ENCODE results near the gene GSAP. TPM values are rescaled to one million over a fixed set of nuclear protein-coding genes. Genes with fewer than 3 reads are reported as not detected.

GSAP gene
- polyA plus RNA-seq, 1 experiment, result 3.7 TPM

DNA sequence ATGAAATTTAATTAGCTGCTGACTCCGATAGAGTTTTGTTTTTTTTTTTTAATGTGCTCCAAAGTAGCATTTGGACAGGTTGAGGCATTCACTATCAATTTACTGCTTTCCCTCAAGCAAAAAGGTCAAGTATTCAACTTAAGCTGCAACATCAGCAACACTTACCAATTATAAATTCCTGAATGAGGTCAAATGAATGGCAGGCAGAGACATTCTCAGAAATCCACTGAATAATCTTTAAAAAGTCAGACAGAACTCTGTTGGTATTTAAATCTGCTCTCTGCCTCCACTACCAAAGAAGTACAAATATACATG lies 62.8 kb downstream of the GSAP start:
- no peak for TF ChIP-seq CTCF (IDR thresholded peaks at IDR 0.05; ENCODE audit: insufficient read depth, low read depth, low read length)
- H3K4me3 ChIP-seq (ENCODE audit: low read depth, low read length), result no peak overlapping the region
- no peaks in the 10 kb centered on the region for H3K36me3 ChIP-seq (ENCODE audit: control insufficient read depth, insufficient read depth, low read length)
- DNase-seq (ENCODE audit: low read depth), result no peak
- no peaks in the 10 kb centered on the region for H3K27me3 ChIP-seq (ENCODE audit: control insufficient read depth, insufficient read depth, low read length)
- CTCF ChIA-PET, result interaction anchor here (1.7 kb wide), 1 partner anchor 8 kb away, joined by 5 read pairs; no protein-coding TSS in a partner anchor
- POLR2A ChIA-PET, result no interaction called here

DNA sequence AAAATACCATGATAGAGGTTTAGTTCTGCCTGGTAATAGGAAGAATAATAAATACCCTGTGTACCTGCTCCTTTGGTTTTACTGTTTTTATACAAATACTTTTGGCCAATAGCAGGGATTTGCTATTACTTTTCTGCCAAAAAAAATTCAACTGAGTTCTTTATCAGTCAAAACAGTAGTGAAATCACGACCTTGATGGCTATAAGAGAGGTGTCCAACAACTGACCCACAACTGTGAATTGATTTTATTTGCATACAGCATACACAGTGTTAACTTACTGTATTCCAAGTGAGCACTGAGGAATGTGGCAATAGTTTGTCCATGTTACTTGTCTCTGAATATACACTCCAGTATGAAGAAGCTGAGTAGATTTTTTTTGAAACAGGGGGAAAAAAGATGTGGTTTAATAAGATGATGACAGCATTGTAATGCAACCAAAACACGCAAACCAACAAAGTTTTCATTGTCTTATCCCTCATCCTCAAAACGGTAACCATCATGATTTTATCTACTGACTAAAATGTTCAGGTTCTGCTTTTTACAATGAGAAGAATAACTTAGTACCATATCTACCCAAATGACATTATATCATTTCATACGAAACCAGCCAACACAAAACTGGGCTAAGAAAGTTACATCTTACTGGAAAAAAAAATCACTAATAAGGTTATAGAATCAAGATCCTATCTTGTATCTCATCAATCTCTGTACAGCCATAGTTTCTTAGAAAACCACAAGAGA lies 63.3 kb downstream of the GSAP start:
- Histone ChIP-seq H3K36me3 (ENCODE audit: control insufficient read depth, insufficient read depth, low read length) (no peaks in the 10 kb centered on the region), H3K27me3 (ENCODE audit: control insufficient read depth, insufficient read depth, low read length) (no peaks in the 10 kb centered on the region), H3K4me3 (ENCODE audit: low read depth, low read length) (no peak overlapping the region)
- no peak for TF ChIP-seq CTCF (IDR thresholded peaks at IDR 0.05; ENCODE audit: insufficient read depth, low read depth, low read length)
- CTCF ChIA-PET, result interaction anchor here (1.7 kb wide), 1 partner anchor 9 kb away, joined by 5 read pairs; no protein-coding TSS in a partner anchor
- POLR2A ChIA-PET, result no interaction called here
- no peak for DNase-seq (ENCODE audit: low read depth)

DNA sequence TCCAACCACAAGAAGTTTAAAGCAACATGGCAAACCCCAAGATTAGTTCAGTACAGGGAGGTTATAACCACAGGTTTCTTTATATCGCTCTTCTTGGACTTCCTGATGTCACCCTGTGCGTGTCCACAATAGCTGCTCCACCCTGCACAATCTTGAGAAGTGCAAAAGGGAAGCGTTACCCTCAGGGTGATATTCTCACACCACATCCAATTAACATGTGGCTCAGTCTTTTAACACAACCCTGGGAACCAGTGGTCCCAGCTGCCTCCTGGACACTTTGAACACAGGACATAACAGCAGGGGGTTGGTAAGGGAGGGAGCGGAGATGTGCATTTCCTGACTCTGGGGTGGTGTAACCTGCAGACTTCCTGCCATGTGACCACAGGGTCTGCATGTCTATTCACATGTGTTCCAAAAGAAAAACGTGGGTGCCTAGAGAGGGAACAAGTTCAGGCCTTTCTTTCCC lies 64.6 kb downstream of the GSAP start:
- POLR2A ChIA-PET, result interaction anchor here (0.6 kb wide), 1 partner anchor 24 kb away, joined by 3 read pairs; no protein-coding TSS in a partner anchor

DNA sequence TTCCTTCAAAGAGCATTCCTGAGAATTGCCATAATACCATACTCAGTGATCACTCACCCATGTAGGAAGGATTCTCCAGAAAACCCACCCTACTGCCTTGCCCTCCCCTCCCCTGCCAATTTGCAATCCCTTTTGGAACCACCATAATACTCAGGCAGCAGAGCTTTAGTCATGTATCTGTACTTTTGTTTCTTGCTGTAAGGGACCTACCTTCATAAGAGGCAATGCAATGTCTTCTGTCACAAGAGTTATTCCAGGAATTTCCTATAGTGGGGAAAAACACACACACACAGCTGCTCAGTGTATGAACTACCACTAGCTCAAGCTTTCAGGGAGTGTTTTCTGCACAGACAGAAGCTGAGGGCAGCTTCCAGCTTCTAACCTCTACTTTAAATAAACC lies 67.0 kb downstream of the GSAP start:
- ChIA-PET POLR2A (interaction anchor here (0.5 kb wide), 1 partner anchor 14 kb away, joined by 3 read pairs; no protein-coding TSS in a partner anchor), CTCF (no interaction called here)
- no peaks in the 10 kb centered on the region for H3K36me3 ChIP-seq (ENCODE audit: control insufficient read depth, insufficient read depth, low read length)
- no peak for TF ChIP-seq CTCF (IDR thresholded peaks at IDR 0.05; ENCODE audit: insufficient read depth, low read depth, low read length)
- no peak overlapping the region for H3K4me3 ChIP-seq (ENCODE audit: low read depth, low read length)
- H3K27me3 ChIP-seq (ENCODE audit: control insufficient read depth, insufficient read depth, low read length), result no peaks in the 10 kb centered on the region
- DNase-seq (ENCODE audit: low read depth), result no peak

More for the DNA sequence above, 64.6 kb downstream of the GSAP start:
- Histone ChIP-seq H3K27me3 (ENCODE audit: control insufficient read depth, insufficient read depth, low read length) (no peaks in the 10 kb centered on the region), H3K36me3 (ENCODE audit: control insufficient read depth, insufficient read depth, low read length) (no peaks in the 10 kb centered on the region), H3K4me3 (ENCODE audit: low read depth, low read length) (no peak overlapping the region)
- no peak for TF ChIP-seq CTCF (IDR thresholded peaks at IDR 0.05; ENCODE audit: insufficient read depth, low read depth, low read length)
- DNase-seq (ENCODE audit: low read depth), result no peak
- CTCF ChIA-PET, result interaction anchor here (1.7 kb wide), 1 partner anchor 10 kb away, joined by 5 read pairs; no protein-coding TSS in a partner anchor

GRCh38 chr7:77348371-77348813 lies 67.8 kb downstream of the GSAP start:
- no peak for DNase-seq (ENCODE audit: low read depth)
- ChIA-PET POLR2A (interaction anchor here (0.7 kb wide), 1 partner anchor 34 kb away, joined by 3 read pairs; no protein-coding TSS in a partner anchor), CTCF (interaction anchor here (0.6 to 1.0 kb wide), 2 partner anchors 12 to 20 kb away, joined by 3 read pairs; no protein-coding TSS in a partner anchor)
- no peak for TF ChIP-seq CTCF (IDR thresholded peaks at IDR 0.05; ENCODE audit: insufficient read depth, low read depth, low read length)
- no peaks in the 10 kb centered on the region for H3K27me3 ChIP-seq (ENCODE audit: control insufficient read depth, insufficient read depth, low read length)
- no peaks in the 10 kb centered on the region for H3K36me3 ChIP-seq (ENCODE audit: control insufficient read depth, insufficient read depth, low read length)
- no peak overlapping the region for H3K4me3 ChIP-seq (ENCODE audit: low read depth, low read length)

Data from BJ (cell line).